ENCODE measurements around the gene PNPLA6. TPM values are rescaled to one million over a fixed set of nuclear protein-coding genes. Genes with fewer than 3 reads are reported as not detected.

Gene PNPLA6
- 100 to 1,000 TPM in 4 of 5 experiments, 10 to 100 TPM in 1; 82.0 to 157 (median 133) TPM for total RNA-seq
- polyA plus RNA-seq: 10 to 100 TPM in 1 of 2 donors, 1 to 10 TPM in 1; 5.3 to 12.7 TPM
- 62.7 reads per million, percentile 76 among the genes with 10 or more reads in this experiment for total RNA-seq

- Histone ChIP-seq H3K4me3 (ENCODE audit: low read length) (peak within 1 kb of the TSS; percentile 99), H3K27ac (ENCODE audit: low read depth, low read length) (peak within 1 kb of the TSS; percentile 81), H3K9me3 (ENCODE audit: control insufficient read depth in 2 of 3, low read length in 3 of 3) (no peaks in the 10 kb centered on the region), H3K4me1 (ENCODE audit: control insufficient read depth in 2 of 2, insufficient read depth in 2 of 2, low read length in 2 of 2) (peaks cover 10 to 17% of the 10 kb centered on the region in 2 donors), H3K36me3 (ENCODE audit: control insufficient read depth in 2 of 3, insufficient read depth in 3 of 3, low read length in 3 of 3) (peaks cover 0 to 23% (median 0%) of the 10 kb centered on the region in 3 experiments), H3K27me3 (ENCODE audit: control insufficient read depth in 2 of 2, insufficient read depth in 2 of 2, low read length in 2 of 2) (no peaks in the 10 kb centered on the region)
- Mint-ChIP-seq H3K9me3 (no peaks in the 10 kb centered on the region), H3K27ac (peak within 1 kb of the TSS; percentile 81 to 96 (median 92)), H3K4me3 (peak within 1 kb of the TSS; percentile 93 to 97 (median 94)), H3K36me3 (peaks cover 0 to 12% (median 0%) of the 10 kb centered on the region in 5 donors), H3K4me1 (peaks cover 6 to 26% (median 22%) of the 10 kb centered on the region in 7 donors), H3K27me3 (no peaks in the 10 kb centered on the region)
- intact Hi-C loops (cut with micrococcal nuclease): loop anchor here (1.0 to 10.0 kb wide), 14 partner anchors 19 to 1851 kb away; partner anchors contain the start of genes PET100 (in 2 of the 2), PEX11G (in 2 of the 2), XAB2 (in 2 of the 2) and ARHGEF18 (in 1 of the 2)
- ATAC-seq (peak; percentile 91), DNase-seq (peak; percentile 85 to 95 (median 91))
- ChIA-PET POLR2A (interaction anchor here (1.0 to 6.9 kb wide), 3 partner anchors 8 to 46 kb away, joined by 3 to 78 read pairs (median 10); partner anchors contain the start of gene MCOLN1), CTCF (interaction anchor here (0.5 to 1.4 kb wide), 2 partner anchors 13 to 177 kb away, joined by 3 to 6 read pairs; no protein-coding TSS in a partner anchor)
These were observed at the start of gene PNPLA6 for GRCh38 chr19:7535047-7535997. TSS of gene PNPLA6 (plus strand) at chr19:7535717. CDS start at chr19:7535789, 72 bp downstream.

GRCh38 chr19:7486923-7487322 is 48.6 kb upstream of the PNPLA6 start:
- Histone ChIP-seq H3K36me3 (ENCODE audit: control insufficient read depth in 2 of 3, insufficient read depth in 3 of 3, low read length in 3 of 3) (no peaks in the 10 kb centered on the region), H3K4me1 (ENCODE audit: control insufficient read depth in 2 of 2, insufficient read depth in 2 of 2, low read length in 2 of 2) (peaks cover 6 to 17% of the 10 kb centered on the region in 2 donors), H3K9me3 (ENCODE audit: control insufficient read depth in 2 of 3, low read length in 3 of 3) (no peaks in the 10 kb centered on the region), H3K4me3 (ENCODE audit: low read length) (no peak overlapping the region), H3K27ac (ENCODE audit: low read depth, low read length) (no peak overlapping the region), H3K27me3 (ENCODE audit: control insufficient read depth in 2 of 2, insufficient read depth in 2 of 2, low read length in 2 of 2) (no peaks in the 10 kb centered on the region)
- H3K27me3 Mint-ChIP-seq: no peaks in the 10 kb centered on the region
- H3K9me3 Mint-ChIP-seq: peaks cover 0 to 24% (median 0%) of the 10 kb centered on the region in 11 donors
- POLR2A ChIA-PET: interaction anchor here (0.7 to 1.0 kb wide), 2 partner anchors 36 to 138 kb away, joined by 5 to 7 read pairs; no protein-coding TSS in a partner anchor
- intact Hi-C loops (cut with micrococcal nuclease): no loop called here
- ATAC-seq (no peak), DNase-seq (no peak)
- H3K27ac Mint-ChIP-seq: peak overlapping the region in 1 of 9 donors; percentile 66
- peaks cover 0 to 4% (median 0%) of the 10 kb centered on the region in 5 donors for H3K36me3 Mint-ChIP-seq
- CTCF ChIA-PET: interaction anchor here (0.7 kb wide), 1 partner anchor 10 kb away, joined by 4 read pairs; a partner anchor contains a TSS
- H3K4me1 Mint-ChIP-seq: peaks cover 11 to 27% (median 20%) of the 10 kb centered on the region in 7 donors
- peak overlapping the region in 2 of 10 donors; percentile 34 to 36 for H3K4me3 Mint-ChIP-seq

GRCh38 chr19:7488736-7489353 is 46.7 kb upstream of the PNPLA6 start, which contains the start of gene PEX11G:
TSS of gene PEX11G (minus strand) at chr19:7489035. CDS start at chr19:7489010, 25 bp downstream.
- ChIA-PET POLR2A (interaction anchor here (0.7 to 1.8 kb wide), 4 partner anchors 25 to 138 kb away, joined by 3 to 10 read pairs (median 6); partner anchors contain the start of genes MCOLN1 and PNPLA6), CTCF (no interaction called here)
- Histone ChIP-seq H3K36me3 (ENCODE audit: control insufficient read depth in 2 of 3, insufficient read depth in 3 of 3, low read length in 3 of 3) (no peaks in the 10 kb centered on the region), H3K9me3 (ENCODE audit: control insufficient read depth in 2 of 3, low read length in 3 of 3) (no peaks in the 10 kb centered on the region), H3K4me1 (ENCODE audit: control insufficient read depth in 2 of 2, insufficient read depth in 2 of 2, low read length in 2 of 2) (peaks cover 6 to 9% of the 10 kb centered on the region in 2 donors), H3K27me3 (ENCODE audit: control insufficient read depth in 2 of 2, insufficient read depth in 2 of 2, low read length in 2 of 2) (no peaks in the 10 kb centered on the region), H3K4me3 (ENCODE audit: low read length) (peak within 1 kb of the TSS; percentile 75), H3K27ac (ENCODE audit: low read depth, low read length) (peak within 1 kb of the TSS; percentile 84)
- peak; percentile 92 for ATAC-seq
- peak; percentile 79 to 95 (median 90) for DNase-seq
- H3K4me1 Mint-ChIP-seq: peaks cover 3 to 28% (median 13%) of the 10 kb centered on the region in 7 donors
- peaks cover 0 to 4% (median 0%) of the 10 kb centered on the region in 5 donors for H3K36me3 Mint-ChIP-seq
- no peaks in the 10 kb centered on the region for H3K27me3 Mint-ChIP-seq
- peaks cover 0 to 13% (median 0%) of the 10 kb centered on the region in 11 donors for H3K9me3 Mint-ChIP-seq
- peak within 1 kb of the TSS; percentile 84 to 96 (median 90) for H3K4me3 Mint-ChIP-seq
- intact Hi-C loops (cut with micrococcal nuclease): loop anchor here (1.0 to 2.0 kb wide), 3 partner anchors 33 to 46 kb away; partner anchors contain the start of genes PNPLA6 (in 2 of the 2) and MCOLN1 (in 1 of the 2)
- H3K27ac Mint-ChIP-seq: peak within 1 kb of the TSS; percentile 74 to 98 (median 94)

- no peaks in the 10 kb centered on the region for H3K9me3 ChIP-seq (ENCODE audit: control insufficient read depth in 2 of 3, low read length in 3 of 3)
- H3K27me3 Mint-ChIP-seq: no peaks in the 10 kb centered on the region
- no peak overlapping the region for H3K4me3 ChIP-seq (ENCODE audit: low read length)
- H3K4me1 Mint-ChIP-seq: peaks cover 0 to 28% (median 10%) of the 10 kb centered on the region in 7 donors
- peaks cover 0 to 8% (median 0%) of the 10 kb centered on the region in 11 donors for H3K9me3 Mint-ChIP-seq
- CTCF ChIA-PET: no interaction called here
- H3K4me1 ChIP-seq (ENCODE audit: control insufficient read depth in 2 of 2, insufficient read depth in 2 of 2, low read length in 2 of 2): peaks cover 6 to 8% of the 10 kb centered on the region in 2 donors
- H3K4me3 Mint-ChIP-seq: peak overlapping the region; percentile 68 to 96 (median 90)
- DNase-seq (no peak), ATAC-seq (no peak)
- H3K27ac ChIP-seq (ENCODE audit: low read depth, low read length): peak overlapping the region; percentile 84
- peaks cover 0 to 4% (median 0%) of the 10 kb centered on the region in 5 donors for H3K36me3 Mint-ChIP-seq
- H3K36me3 ChIP-seq (ENCODE audit: control insufficient read depth in 2 of 3, insufficient read depth in 3 of 3, low read length in 3 of 3): no peaks in the 10 kb centered on the region
- intact Hi-C loops (cut with micrococcal nuclease): loop anchor here (1.0 to 2.0 kb wide), 3 partner anchors 33 to 46 kb away; partner anchors contain the start of genes PNPLA6 (in 2 of the 2) and MCOLN1 (in 1 of the 2)
- POLR2A ChIA-PET: interaction anchor here (0.6 to 1.8 kb wide), 6 partner anchors 8 to 1151 kb away, joined by 3 to 10 read pairs (median 4); partner anchors contain the start of genes MCOLN1, PNPLA6 and ZNF358
- H3K27me3 ChIP-seq (ENCODE audit: control insufficient read depth in 2 of 2, insufficient read depth in 2 of 2, low read length in 2 of 2): no peaks in the 10 kb centered on the region
- H3K27ac Mint-ChIP-seq: peak overlapping the region; percentile 55 to 98 (median 92)
These were observed 45.9 kb upstream of the PNPLA6 start for GRCh38 chr19:7489609-7490044.

- H3K27me3 ChIP-seq (ENCODE audit: control insufficient read depth in 2 of 2, insufficient read depth in 2 of 2, low read length in 2 of 2): no peaks in the 10 kb centered on the region
- DNase-seq (peak in 1 of 9 donors; percentile 62), ATAC-seq (peak; percentile 72)
- peaks cover 0 to 6% (median 0%) of the 10 kb centered on the region in 11 donors for H3K9me3 Mint-ChIP-seq
- ChIA-PET CTCF (no interaction called here), POLR2A (interaction anchor here (0.7 kb wide), 1 partner anchor 25 kb away, joined by 3 read pairs; no protein-coding TSS in a partner anchor)
- H3K27ac ChIP-seq (ENCODE audit: low read depth, low read length): no peak overlapping the region
- H3K4me1 ChIP-seq (ENCODE audit: control insufficient read depth in 2 of 2, insufficient read depth in 2 of 2, low read length in 2 of 2): peaks cover 6 to 8% of the 10 kb centered on the region in 2 donors
- peaks cover 4 to 8% (median 5%) of the 10 kb centered on the region in 5 donors for H3K27me3 Mint-ChIP-seq
- H3K4me3 Mint-ChIP-seq: peak overlapping the region in 1 of 10 donors; percentile 51
- no peak overlapping the region for H3K4me3 ChIP-seq (ENCODE audit: low read length)
- H3K27ac Mint-ChIP-seq: peak overlapping the region in 1 of 9 donors; percentile 64
- intact Hi-C loops (cut with micrococcal nuclease): no loop called here
- no peaks in the 10 kb centered on the region for H3K9me3 ChIP-seq (ENCODE audit: control insufficient read depth in 2 of 3, low read length in 3 of 3)
- peaks cover 0 to 28% (median 11%) of the 10 kb centered on the region in 7 donors for H3K4me1 Mint-ChIP-seq
- H3K36me3 ChIP-seq (ENCODE audit: control insufficient read depth in 2 of 3, insufficient read depth in 3 of 3, low read length in 3 of 3): no peaks in the 10 kb centered on the region
- H3K36me3 Mint-ChIP-seq: peaks cover 0 to 4% (median 0%) of the 10 kb centered on the region in 5 donors
These were observed 43.4 kb upstream of the PNPLA6 start for GRCh38 chr19:7492142-7492541.

Data from naive thymus-derived CD4-positive, alpha-beta T cell (primary cell).